Inferior parietal cortex (tissue), 1 donor: ENCODE measurements around the gene HTR1B.

Source experiments
- DNase-seq: peaks from one replicate; pipeline ENCODE4 v3.0.0-alpha.2; 2016; ENCODE audit errors: extremely low spot score

The HTR1B gene

GRCh38 chr6:77456531-77457248 lies 6.6 kb downstream of the HTR1B start:
- no peak for DNase-seq

GRCh38 chr6:77455271-77455670 lies 8.0 kb downstream of the HTR1B start:
- DNase-seq, result no peak

GRCh38 chr6:77454386-77454785 lies 8.9 kb downstream of the HTR1B start:
- no peak for DNase-seq

DNA sequence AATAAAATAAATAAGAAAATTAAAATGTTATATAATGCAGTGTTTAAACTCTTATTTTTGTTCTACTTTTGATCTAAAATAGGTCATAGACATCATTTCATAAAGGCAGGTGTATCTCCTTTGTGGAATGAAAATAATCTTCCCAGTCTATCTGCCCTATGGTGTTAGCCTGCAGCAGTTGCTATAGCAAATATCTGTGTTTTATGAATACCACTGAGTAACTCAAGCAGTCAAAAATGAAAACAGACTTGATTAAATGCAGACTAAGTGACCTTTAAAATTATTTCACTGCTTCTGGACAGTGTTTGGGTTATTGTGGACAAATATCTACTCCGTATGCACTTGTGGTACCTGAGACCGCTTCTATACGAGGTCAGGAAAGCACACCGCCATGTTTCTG lies 11.8 kb downstream of the HTR1B start:
- no peak for DNase-seq

DNA sequence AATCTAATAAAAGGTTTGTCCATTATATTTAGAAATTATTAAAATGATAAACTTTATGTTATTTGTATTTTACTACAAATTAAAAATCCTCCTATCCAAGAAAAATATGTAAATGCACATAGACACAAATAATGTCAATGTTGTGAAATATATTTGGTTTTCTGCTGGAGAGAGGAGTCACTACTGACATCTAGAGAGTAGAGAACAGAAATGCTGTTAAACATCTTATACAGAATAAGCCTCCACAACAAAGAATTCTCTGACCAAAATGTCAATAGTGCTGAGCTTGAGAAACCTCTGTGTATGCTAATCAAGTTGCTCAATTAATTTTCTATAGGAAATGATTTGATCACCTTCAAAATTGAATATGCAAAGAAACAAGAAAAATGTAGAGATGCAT lies 12.4 kb downstream of the HTR1B start:
- DNase-seq, result no peak

DNA sequence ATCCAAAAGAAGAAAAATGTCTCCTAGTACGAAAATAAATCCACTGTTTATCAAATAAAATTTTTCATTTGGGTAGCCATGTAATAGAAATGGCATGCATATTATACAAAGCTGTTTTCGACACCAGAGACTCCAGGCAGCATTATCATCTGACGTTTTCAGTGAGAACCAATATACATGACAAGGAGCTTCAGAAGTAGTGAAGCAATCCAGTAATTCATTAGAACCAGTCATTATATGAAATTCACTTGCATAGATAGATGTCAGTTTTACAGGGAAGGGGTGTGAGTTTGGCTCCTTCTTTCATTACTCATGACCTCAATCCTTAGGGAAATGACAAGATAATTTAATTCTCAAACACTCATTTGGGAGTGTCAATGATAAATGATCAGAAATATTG lies 14.7 kb downstream of the HTR1B start:
- no peak for DNase-seq

DNA sequence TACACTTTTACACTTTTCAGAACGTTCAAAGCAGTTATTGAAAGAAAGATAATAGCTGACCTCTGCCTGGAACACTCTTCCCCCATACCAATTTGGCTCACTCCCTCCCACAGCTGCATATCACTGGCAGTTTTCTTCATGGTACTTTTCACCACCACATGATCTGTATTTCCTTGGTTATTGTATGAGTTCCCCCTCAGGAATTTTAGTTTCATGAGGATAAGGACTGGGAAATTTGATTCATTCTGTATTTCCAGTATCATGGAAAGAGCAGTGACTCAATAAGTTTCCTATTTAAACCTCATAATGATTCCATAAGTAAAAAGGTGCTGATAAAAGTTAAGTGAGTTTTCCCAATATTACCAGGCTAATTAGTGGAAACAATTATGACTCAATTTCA lies 16.0 kb downstream of the HTR1B start:
- DNase-seq, result no peak

- no peak for DNase-seq
Observed at GRCh38 chr6:77446249-77446648, 17.0 kb downstream of the HTR1B start.

GRCh38 chr6:77445214-77445613 lies 18.1 kb downstream of the HTR1B start:
- no peak for DNase-seq

DNA sequence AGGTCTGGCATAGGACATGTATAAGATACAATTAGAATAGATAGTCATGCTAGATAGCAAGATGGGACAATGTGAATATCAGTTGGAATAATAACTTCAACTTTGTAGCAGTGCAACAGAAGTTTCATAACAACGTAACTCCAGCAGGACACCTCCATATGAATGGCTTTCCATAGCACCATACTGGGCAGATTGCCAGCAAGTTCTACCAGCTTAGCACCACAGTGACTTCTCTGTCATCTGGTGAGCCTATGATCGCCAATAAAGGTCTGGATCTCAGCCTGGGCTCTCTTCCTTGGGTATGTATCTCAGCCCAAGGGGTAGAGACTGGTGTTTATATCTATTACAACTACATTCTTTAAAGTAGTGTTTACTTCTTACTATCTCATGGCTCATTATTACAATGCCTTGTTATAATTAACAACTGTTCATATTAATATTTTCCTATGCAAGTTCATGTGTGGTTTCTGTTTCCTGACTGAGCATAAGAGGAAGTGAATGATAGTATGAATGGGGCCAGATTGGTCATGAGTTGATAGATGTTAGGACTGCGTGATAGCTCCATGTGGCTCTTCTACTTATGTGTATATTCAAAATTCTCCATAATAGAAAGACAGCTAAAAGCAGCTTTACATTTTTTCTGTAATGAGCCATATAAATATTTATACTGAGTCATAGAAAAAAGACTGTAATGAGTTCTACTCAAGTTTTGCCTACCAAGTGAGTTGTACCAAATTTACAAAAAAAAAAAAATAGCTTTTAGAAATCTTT lies 22.9 kb downstream of the HTR1B start:
- no peak for DNase-seq

- DNase-seq, result no peak
Observed at GRCh38 chr6:77433888-77434287, 29.4 kb downstream of the HTR1B start.

GRCh38 chr6:77430504-77430903 lies 32.8 kb downstream of the HTR1B start:
- no peak for DNase-seq

- DNase-seq, result no peak
Observed at GRCh38 chr6:77425671-77426070, 37.6 kb downstream of the HTR1B start.

DNA sequence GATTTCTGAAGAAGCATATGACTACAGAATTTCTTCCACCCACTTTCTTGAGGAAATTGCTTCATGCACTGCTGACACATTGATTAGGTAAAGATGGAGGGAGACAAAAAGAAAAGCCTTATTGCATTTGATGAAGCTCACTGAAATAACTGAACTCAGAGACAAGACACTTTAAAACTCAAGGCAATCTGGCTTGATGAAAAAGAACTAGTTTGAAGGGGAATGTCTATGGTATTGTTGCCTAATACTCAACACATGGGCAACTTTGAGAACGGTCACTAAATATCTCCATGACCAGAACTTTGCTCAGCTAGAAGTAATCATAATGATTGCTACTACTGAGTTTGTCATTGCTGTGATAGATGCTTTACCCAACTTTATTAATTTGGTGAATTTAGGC lies 38.1 kb downstream of the HTR1B start:
- DNase-seq, result no peak

DNA sequence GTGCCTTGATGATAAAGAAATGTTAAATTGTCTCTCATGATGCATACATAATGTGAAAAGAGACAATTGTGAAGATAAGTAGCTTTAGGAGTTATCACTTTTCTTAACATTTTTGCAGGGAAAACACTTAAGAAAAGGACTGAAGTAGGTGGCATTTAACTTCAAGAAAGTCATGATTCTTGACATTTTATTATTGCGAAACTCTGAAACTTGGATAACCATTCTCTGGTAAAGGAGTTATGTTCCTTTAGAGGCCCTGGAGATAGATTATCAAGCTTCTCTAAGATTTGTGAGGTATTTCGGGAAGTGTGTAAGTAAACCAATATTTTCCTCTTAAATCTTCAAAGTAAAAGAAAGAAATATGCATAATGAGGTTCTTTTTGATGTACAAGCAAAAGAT lies 38.5 kb downstream of the HTR1B start:
- no peak for DNase-seq

- DNase-seq, result no peak
Observed at GRCh38 chr6:77416839-77417238, 46.5 kb downstream of the HTR1B start.

- DNase-seq, result no peak
Observed at GRCh38 chr6:77415706-77416105, 47.6 kb downstream of the HTR1B start.
